ENCODE data around the gene HJURP.

DNA sequence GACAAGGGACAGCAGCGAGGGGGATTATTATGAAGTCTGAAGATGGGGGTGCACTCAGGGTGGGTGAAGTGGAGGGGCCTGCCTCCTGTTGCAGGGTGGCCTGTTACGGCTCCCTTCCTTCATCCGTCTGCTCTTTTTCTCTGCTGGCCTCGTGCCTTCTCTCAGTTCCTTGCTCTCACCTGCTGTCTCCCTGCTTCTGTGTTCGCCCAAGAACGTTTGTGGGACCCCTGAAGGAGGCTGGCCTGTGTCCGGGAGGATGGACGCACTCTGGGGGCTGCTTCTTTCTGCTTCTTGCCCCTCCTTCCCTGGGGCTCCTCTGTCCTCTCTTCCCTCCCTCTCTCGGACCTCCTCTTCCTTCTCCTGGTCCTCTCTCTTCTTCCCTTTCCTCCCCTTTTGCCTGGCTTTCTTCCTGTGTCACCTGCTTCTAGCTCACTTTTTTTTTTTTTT lies 62.4 kb downstream of the HJURP start:
- TF ChIP-seq CTCF (conservative IDR thresholded peaks at IDR 0.05 in 1 of 2, IDR thresholded peaks at IDR 0.05 in 1 of 2; ENCODE audit: extremely low read depth in 1 of 2, insufficient read depth in 1 of 2, low read depth in 1 of 2, low read length in 2 of 2) (no peak), EZH2 (IDR thresholded peaks at IDR 0.05; ENCODE audit: borderline replicate concordance, low read length) (no peak)

Data from mammary epithelial cell (primary cell).